HFFc6 (cell line): ENCODE results near the gene COL23A1. TPM values are rescaled to one million over a fixed set of nuclear protein-coding genes. Genes with fewer than 3 reads are reported as not detected.

Experiments used
- DNase-seq: peaks from one replicate; pipeline ENCODE4 v3.0.0-alpha.2; 2018
- H3K27ac Mint-ChIP-seq: 2 replicates; pipeline ENCODE4 v1.8.0; 2020; ENCODE audit warnings: mild to moderate bottlenecking, mixed read lengths
- H3K27me3 Mint-ChIP-seq: 2 replicates; pipeline ENCODE4 v1.8.0; 2021; ENCODE audit warnings: mild to moderate bottlenecking, moderate library complexity, mixed read lengths; ENCODE audit not compliant: insufficient read depth
- H3K36me3 Mint-ChIP-seq: 2 replicates; pipeline ENCODE4 v1.8.0; 2021; ENCODE audit warnings: low read depth, mixed read lengths
- H3K4me1 Mint-ChIP-seq: 2 replicates; pipeline ENCODE4 v1.8.0; 2020; ENCODE audit warnings: low read depth, mixed read lengths
- H3K4me3 Mint-ChIP-seq: 2 replicates; pipeline ENCODE4 v1.8.0; 2020; ENCODE audit warnings: mild to moderate bottlenecking, moderate library complexity, mixed read lengths
- H3K9me3 Mint-ChIP-seq: 2 replicates; pipeline ENCODE4 v1.8.0; 2020; ENCODE audit warnings: mild to moderate bottlenecking, mixed read lengths
- total RNA-seq, 6 experiments: library from RNA; stranded (reverse); fragmentation: NEBNext Ultra II Directional; extraction: Animal tissue kit (Norgen Biotek cat#: 25700); gene quantifications; 2 replicates in 1 of 6; 3 replicates in 5 of 6; pipeline ENCODE4 v1.2.3, GENCODE V29; 2021
- TF ChIP-seq, protein P1 (sequence below): fragments of 200-600 bp; sonication (generic); IDR thresholded peaks from 2 replicates; pipeline ENCODE4 v1.5.0; 2021; ENCODE audit warnings: antibody characterized with exemption, mild to moderate bottlenecking

Gene COL23A1
- total RNA-seq, 6 experiments from 2014 or later: not detected

GRCh38 chr5:178396796-178397720, 193.1 kb downstream of the COL23A1 start:
- Mint-ChIP-seq H3K9me3 (peaks cover 52% of the 10 kb centered on the region), H3K27me3 (peaks cover 2% of the 10 kb centered on the region; the same call in 1 of the 2 replicates), H3K4me3 (no peak overlapping the region), H3K36me3 (no peaks in the 10 kb centered on the region), H3K4me1 (no peaks in the 10 kb centered on the region), H3K27ac (no peak overlapping the region)
- TF ChIP-seq, protein P1, sequence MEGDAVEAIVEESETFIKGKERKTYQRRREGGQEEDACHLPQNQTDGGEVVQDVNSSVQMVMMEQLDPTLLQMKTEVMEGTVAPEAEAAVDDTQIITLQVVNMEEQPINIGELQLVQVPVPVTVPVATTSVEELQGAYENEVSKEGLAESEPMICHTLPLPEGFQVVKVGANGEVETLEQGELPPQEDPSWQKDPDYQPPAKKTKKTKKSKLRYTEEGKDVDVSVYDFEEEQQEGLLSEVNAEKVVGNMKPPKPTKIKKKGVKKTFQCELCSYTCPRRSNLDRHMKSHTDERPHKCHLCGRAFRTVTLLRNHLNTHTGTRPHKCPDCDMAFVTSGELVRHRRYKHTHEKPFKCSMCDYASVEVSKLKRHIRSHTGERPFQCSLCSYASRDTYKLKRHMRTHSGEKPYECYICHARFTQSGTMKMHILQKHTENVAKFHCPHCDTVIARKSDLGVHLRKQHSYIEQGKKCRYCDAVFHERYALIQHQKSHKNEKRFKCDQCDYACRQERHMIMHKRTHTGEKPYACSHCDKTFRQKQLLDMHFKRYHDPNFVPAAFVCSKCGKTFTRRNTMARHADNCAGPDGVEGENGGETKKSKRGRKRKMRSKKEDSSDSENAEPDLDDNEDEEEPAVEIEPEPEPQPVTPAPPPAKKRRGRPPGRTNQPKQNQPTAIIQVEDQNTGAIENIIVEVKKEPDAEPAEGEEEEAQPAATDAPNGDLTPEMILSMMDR: no peak
- no peak for DNase-seq

- Mint-ChIP-seq H3K36me3 (no peaks in the 10 kb centered on the region), H3K27me3 (peaks cover 3% of the 10 kb centered on the region; the same call in 1 of the 2 replicates), H3K4me3 (no peak overlapping the region), H3K9me3 (peaks cover 51% of the 10 kb centered on the region), H3K4me1 (no peaks in the 10 kb centered on the region), H3K27ac (no peak overlapping the region)
- DNase-seq: no peak
- TF ChIP-seq, protein P1: no peak
These were observed 196.1 kb downstream of the COL23A1 start for GRCh38 chr5:178394074-178394473.

DNA sequence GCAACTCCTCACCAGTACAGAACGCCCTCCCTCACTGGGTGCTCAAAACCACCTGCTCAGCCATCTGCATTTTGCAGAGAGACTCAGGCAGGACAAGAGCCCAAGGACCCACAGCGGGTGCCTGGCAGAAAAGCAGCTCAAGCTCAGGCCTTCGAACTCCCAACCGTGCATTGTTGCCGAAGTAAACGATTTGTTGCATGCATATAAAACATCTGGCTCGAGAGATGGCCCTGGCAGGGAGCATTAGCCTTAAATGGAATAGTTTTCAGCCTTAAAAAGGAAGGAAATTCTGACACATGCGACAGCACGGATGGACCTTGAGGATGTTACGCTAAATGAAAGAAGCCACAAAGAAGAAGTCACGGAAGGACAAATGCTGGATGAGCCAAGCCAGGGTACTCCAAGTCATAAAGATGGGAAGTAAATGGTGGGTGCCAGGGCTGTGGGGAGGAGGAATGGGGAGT, 197.2 kb downstream of the COL23A1 start:
- Mint-ChIP-seq H3K9me3 (peaks cover 50% of the 10 kb centered on the region), H3K27ac (no peak overlapping the region), H3K27me3 (peaks cover 3% of the 10 kb centered on the region; the same call in 1 of the 2 replicates), H3K36me3 (no peaks in the 10 kb centered on the region), H3K4me1 (no peaks in the 10 kb centered on the region), H3K4me3 (no peak overlapping the region)
- TF ChIP-seq, protein P1: no peak
- no peak for DNase-seq

- H3K27me3 Mint-ChIP-seq: peaks cover 4% of the 10 kb centered on the region
- no peak overlapping the region for H3K27ac Mint-ChIP-seq
- DNase-seq: no peak
- H3K36me3 Mint-ChIP-seq: peaks cover under 1% of the 10 kb centered on the region; the same call in 1 of the 2 replicates
- TF ChIP-seq, protein P1: no peak
- H3K4me1 Mint-ChIP-seq: no peaks in the 10 kb centered on the region
- H3K4me3 Mint-ChIP-seq: no peak overlapping the region
- peaks cover 50% of the 10 kb centered on the region for H3K9me3 Mint-ChIP-seq
These were observed 197.8 kb downstream of the COL23A1 start for GRCh38 chr5:178392386-178392785.

GRCh38 chr5:178391480-178391879, 198.7 kb downstream of the COL23A1 start:
- Mint-ChIP-seq H3K27ac (no peak overlapping the region), H3K4me3 (no peak overlapping the region), H3K27me3 (peaks cover 8% of the 10 kb centered on the region), H3K4me1 (no peaks in the 10 kb centered on the region), H3K36me3 (peaks cover 6% of the 10 kb centered on the region; the same call in 1 of the 2 replicates), H3K9me3 (peaks cover 49% of the 10 kb centered on the region)
- TF ChIP-seq, protein P1: no peak
- no peak for DNase-seq
